ENCODE results near the gene RHOU. TPM values are rescaled to one million over a fixed set of nuclear protein-coding genes. Genes with fewer than 3 reads are reported as not detected.

RHOU gene
- total RNA-seq, 1 donor from 2014 or later = 6.1 TPM

GRCh38 chr1:228717081-228717480 lies 18.2 kb upstream of the RHOU start:
- Histone ChIP-seq H3K4me2 (ENCODE audit: low read length) (no peak overlapping the region), H3K9me3 (ENCODE audit: insufficient read depth, low read depth, low read length) (no peaks in the 10 kb centered on the region), H3K79me2 (ENCODE audit: insufficient read depth, low read length) (no peaks in the 10 kb centered on the region), H3K36me3 (ENCODE audit: insufficient read depth, low read length) (no peaks in the 10 kb centered on the region), H2AFZ (ENCODE audit: low read depth, low read length) (no peak overlapping the region), H3K27me3 (ENCODE audit: insufficient read depth, low read length) (no peaks in the 10 kb centered on the region), H3K9ac (ENCODE audit: low read length) (no peak overlapping the region), H3K4me1 (ENCODE audit: insufficient read depth, low read length) (no peaks in the 10 kb centered on the region), H4K20me1 (ENCODE audit: insufficient read depth, low read length) (no peaks in the 10 kb centered on the region), H3K4me3 (ENCODE audit: insufficient read depth, low read depth, low read length) (no peak overlapping the region), H3K27ac (ENCODE audit: low read depth, low read length) (no peak overlapping the region)
- no peaks in the 10 kb centered on the region for H3K4me1 Mint-ChIP-seq (ENCODE audit: low read depth, unreplicated experiment)
- H3K27ac Mint-ChIP-seq (ENCODE audit: unreplicated experiment) = no peak overlapping the region
- peaks cover 6% of the 10 kb centered on the region for H3K27me3 Mint-ChIP-seq (ENCODE audit: low read depth, unreplicated experiment)
- no peak overlapping the region for H3K4me3 Mint-ChIP-seq (ENCODE audit: unreplicated experiment)
- H3K36me3 Mint-ChIP-seq (ENCODE audit: low read depth, unreplicated experiment) = no peaks in the 10 kb centered on the region
- FAIRE-seq = no peak
- DNase-seq (ENCODE audit: low read depth) = no peak
- no peaks in the 10 kb centered on the region for H3K9me3 Mint-ChIP-seq (ENCODE audit: unreplicated experiment)
- TF ChIP-seq EZH2 (IDR thresholded peaks at IDR 0.05; ENCODE audit: insufficient read depth, low read length) = no peak
- no peak for TF ChIP-seq CTCF (IDR thresholded peaks at IDR 0.05; ENCODE audit: insufficient read depth, low read depth, low read length)

GRCh38 chr1:228721407-228721806 lies 13.9 kb upstream of the RHOU start:
- H3K4me3 ChIP-seq (ENCODE audit: insufficient read depth, low read depth, low read length) = no peak overlapping the region
- H3K9me3 ChIP-seq (ENCODE audit: insufficient read depth, low read depth, low read length) = no peaks in the 10 kb centered on the region
- Mint-ChIP-seq H3K9me3 (ENCODE audit: unreplicated experiment) (no peaks in the 10 kb centered on the region), H3K4me3 (ENCODE audit: unreplicated experiment) (no peak overlapping the region), H3K27ac (ENCODE audit: unreplicated experiment) (no peak overlapping the region), H3K4me1 (ENCODE audit: low read depth, unreplicated experiment) (no peaks in the 10 kb centered on the region), H3K27me3 (ENCODE audit: low read depth, unreplicated experiment) (peaks cover 6% of the 10 kb centered on the region), H3K36me3 (ENCODE audit: low read depth, unreplicated experiment) (no peaks in the 10 kb centered on the region)
- TF ChIP-seq CTCF (IDR thresholded peaks at IDR 0.05; ENCODE audit: insufficient read depth, low read depth, low read length) (no peak), EZH2 (IDR thresholded peaks at IDR 0.05; ENCODE audit: insufficient read depth, low read length) (no peak)
- H3K79me2 ChIP-seq (ENCODE audit: insufficient read depth, low read length) = no peaks in the 10 kb centered on the region
- no peaks in the 10 kb centered on the region for H3K4me1 ChIP-seq (ENCODE audit: insufficient read depth, low read length)
- H4K20me1 ChIP-seq (ENCODE audit: insufficient read depth, low read length) = no peaks in the 10 kb centered on the region
- H3K27me3 ChIP-seq (ENCODE audit: insufficient read depth, low read length) = no peaks in the 10 kb centered on the region
- DNase-seq (ENCODE audit: low read depth) = no peak
- H3K27ac ChIP-seq (ENCODE audit: low read depth, low read length) = no peak overlapping the region
- H3K36me3 ChIP-seq (ENCODE audit: insufficient read depth, low read length) = no peaks in the 10 kb centered on the region
- FAIRE-seq = no peak
- no peak overlapping the region for H2AFZ ChIP-seq (ENCODE audit: low read depth, low read length)
- no peak overlapping the region for H3K4me2 ChIP-seq (ENCODE audit: low read length)
- no peak overlapping the region for H3K9ac ChIP-seq (ENCODE audit: low read length)

GRCh38 chr1:228723287-228723686 lies 12.0 kb upstream of the RHOU start:
- H3K36me3 Mint-ChIP-seq (ENCODE audit: low read depth, unreplicated experiment) = no peaks in the 10 kb centered on the region
- no peak overlapping the region for H3K27ac ChIP-seq (ENCODE audit: low read depth, low read length)
- H3K9me3 ChIP-seq (ENCODE audit: insufficient read depth, low read depth, low read length) = no peaks in the 10 kb centered on the region
- H3K4me3 ChIP-seq (ENCODE audit: insufficient read depth, low read depth, low read length) = no peak overlapping the region
- no peak overlapping the region for H3K9ac ChIP-seq (ENCODE audit: low read length)
- H3K36me3 ChIP-seq (ENCODE audit: insufficient read depth, low read length) = no peaks in the 10 kb centered on the region
- no peaks in the 10 kb centered on the region for H3K4me1 Mint-ChIP-seq (ENCODE audit: low read depth, unreplicated experiment)
- H3K27ac Mint-ChIP-seq (ENCODE audit: unreplicated experiment) = no peak overlapping the region
- H3K9me3 Mint-ChIP-seq (ENCODE audit: unreplicated experiment) = no peaks in the 10 kb centered on the region
- H3K27me3 ChIP-seq (ENCODE audit: insufficient read depth, low read length) = peaks cover 3% of the 10 kb centered on the region
- no peak overlapping the region for H2AFZ ChIP-seq (ENCODE audit: low read depth, low read length)
- peaks cover 11% of the 10 kb centered on the region for H3K27me3 Mint-ChIP-seq (ENCODE audit: low read depth, unreplicated experiment)
- H4K20me1 ChIP-seq (ENCODE audit: insufficient read depth, low read length) = no peaks in the 10 kb centered on the region
- no peak for FAIRE-seq
- H3K4me1 ChIP-seq (ENCODE audit: insufficient read depth, low read length) = no peaks in the 10 kb centered on the region
- H3K4me3 Mint-ChIP-seq (ENCODE audit: unreplicated experiment) = no peak overlapping the region
- no peaks in the 10 kb centered on the region for H3K79me2 ChIP-seq (ENCODE audit: insufficient read depth, low read length)
- no peak overlapping the region for H3K4me2 ChIP-seq (ENCODE audit: low read length)
- no peak for DNase-seq (ENCODE audit: low read depth)
- TF ChIP-seq CTCF (IDR thresholded peaks at IDR 0.05; ENCODE audit: insufficient read depth, low read depth, low read length) = no peak
- no peak for TF ChIP-seq EZH2 (IDR thresholded peaks at IDR 0.05; ENCODE audit: insufficient read depth, low read length)

All from astrocyte (in vitro differentiated cells and primary cell).